Neural crest cell (in vitro differentiated cells): ENCODE data around the gene CUBN. TPM values are rescaled to one million over a fixed set of nuclear protein-coding genes. Genes with fewer than 3 reads are reported as not detected.

Experiments
- DNase-seq: peaks from one replicate; pipeline ENCODE4 v3.0.0; 2021; ENCODE audit warnings: low read depth, mixed read lengths, low spot score
- H3K27ac Mint-ChIP-seq: one replicate; pipeline ENCODE4 v1.8.0; 2021; ENCODE audit warnings: mild to moderate bottlenecking, mixed read lengths; ENCODE audit not compliant: unreplicated experiment
- H3K27me3 Mint-ChIP-seq: 2 replicates; pipeline ENCODE4 v1.8.0; 2021; ENCODE audit warnings: low read depth, mild to moderate bottlenecking, mixed read lengths
- H3K36me3 Mint-ChIP-seq: 2 replicates; pipeline ENCODE4 v1.8.0; 2021; ENCODE audit warnings: low read depth, mild to moderate bottlenecking, mixed read lengths
- H3K4me1 Mint-ChIP-seq: 2 replicates; pipeline ENCODE4 v1.8.0; 2021; ENCODE audit warnings: mixed read lengths
- H3K4me3 Mint-ChIP-seq: one replicate; pipeline ENCODE4 v1.8.0; 2021; ENCODE audit warnings: mild to moderate bottlenecking, mixed read lengths
- H3K9me3 Mint-ChIP-seq: 2 replicates; pipeline ENCODE4 v1.8.0; 2021; ENCODE audit warnings: mixed read lengths
- total RNA-seq: library from RNA; stranded (reverse); gene quantifications from 2 replicates; pipeline ENCODE4 v1.2.1, GENCODE V29; 2021
- TF ChIP-seq, protein P1 (sequence below): fragments of 200-600 bp; sonication (generic); conservative IDR thresholded peaks from 2 replicates; pipeline ENCODE4 v1.5.0; 2021; ENCODE audit warnings: antibody characterized with exemption, mild to moderate bottlenecking

Gene CUBN
- total RNA-seq, 1 donor from 2014 or later = 2.2 TPM

DNA sequence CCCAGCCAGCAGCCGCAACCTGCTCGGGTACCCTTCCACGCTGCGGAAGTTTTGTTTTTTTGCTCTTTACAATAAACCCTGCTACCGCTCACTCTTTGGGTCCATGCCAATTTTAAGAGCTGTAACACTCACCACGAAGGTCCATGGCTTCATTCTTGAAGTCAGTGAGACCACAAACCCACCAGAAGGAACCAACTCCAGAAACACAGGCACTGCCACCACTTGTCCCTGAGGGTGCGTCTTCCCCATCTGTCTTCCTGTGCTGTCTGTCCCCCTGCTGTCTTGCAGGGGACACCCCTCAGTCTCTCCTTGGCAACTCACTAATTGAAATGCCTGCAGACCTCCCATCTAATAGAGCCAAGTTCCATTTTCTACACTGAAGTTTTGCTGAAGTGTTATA is 263.8 kb downstream of the CUBN start:
- no peaks in the 10 kb centered on the region for H3K36me3 Mint-ChIP-seq
- H3K27ac Mint-ChIP-seq = no peak overlapping the region
- no peak overlapping the region for H3K4me3 Mint-ChIP-seq
- TF ChIP-seq, protein P1, sequence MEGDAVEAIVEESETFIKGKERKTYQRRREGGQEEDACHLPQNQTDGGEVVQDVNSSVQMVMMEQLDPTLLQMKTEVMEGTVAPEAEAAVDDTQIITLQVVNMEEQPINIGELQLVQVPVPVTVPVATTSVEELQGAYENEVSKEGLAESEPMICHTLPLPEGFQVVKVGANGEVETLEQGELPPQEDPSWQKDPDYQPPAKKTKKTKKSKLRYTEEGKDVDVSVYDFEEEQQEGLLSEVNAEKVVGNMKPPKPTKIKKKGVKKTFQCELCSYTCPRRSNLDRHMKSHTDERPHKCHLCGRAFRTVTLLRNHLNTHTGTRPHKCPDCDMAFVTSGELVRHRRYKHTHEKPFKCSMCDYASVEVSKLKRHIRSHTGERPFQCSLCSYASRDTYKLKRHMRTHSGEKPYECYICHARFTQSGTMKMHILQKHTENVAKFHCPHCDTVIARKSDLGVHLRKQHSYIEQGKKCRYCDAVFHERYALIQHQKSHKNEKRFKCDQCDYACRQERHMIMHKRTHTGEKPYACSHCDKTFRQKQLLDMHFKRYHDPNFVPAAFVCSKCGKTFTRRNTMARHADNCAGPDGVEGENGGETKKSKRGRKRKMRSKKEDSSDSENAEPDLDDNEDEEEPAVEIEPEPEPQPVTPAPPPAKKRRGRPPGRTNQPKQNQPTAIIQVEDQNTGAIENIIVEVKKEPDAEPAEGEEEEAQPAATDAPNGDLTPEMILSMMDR = no peak
- peaks cover 27% of the 10 kb centered on the region for H3K4me1 Mint-ChIP-seq
- H3K9me3 Mint-ChIP-seq = no peaks in the 10 kb centered on the region
- H3K27me3 Mint-ChIP-seq = no peaks in the 10 kb centered on the region
- DNase-seq = no peak

DNA sequence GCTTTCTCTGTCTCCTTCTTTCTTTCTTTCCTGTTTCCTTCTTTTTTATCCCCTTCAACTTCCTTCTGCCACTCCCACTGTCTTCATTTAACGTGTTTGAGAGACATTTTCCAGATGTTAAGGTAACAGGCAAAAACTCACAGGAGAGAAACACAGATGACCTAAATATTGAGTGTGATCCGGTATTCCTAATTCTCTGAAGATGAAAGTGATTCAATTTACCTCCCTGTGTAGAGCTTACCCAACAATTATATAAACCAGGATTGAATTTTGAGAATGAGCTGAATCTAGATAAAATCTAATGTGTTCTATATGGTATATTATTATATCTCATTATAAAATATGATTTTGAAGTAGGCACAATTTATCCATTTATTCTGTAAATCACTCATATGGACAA is 265.8 kb downstream of the CUBN start:
- Mint-ChIP-seq H3K36me3 (no peaks in the 10 kb centered on the region), H3K9me3 (no peaks in the 10 kb centered on the region), H3K27ac (no peak overlapping the region), H3K4me1 (peaks cover 23% of the 10 kb centered on the region), H3K4me3 (no peak overlapping the region), H3K27me3 (no peaks in the 10 kb centered on the region)
- DNase-seq = no peak
- TF ChIP-seq, protein P1 = no peak

DNA sequence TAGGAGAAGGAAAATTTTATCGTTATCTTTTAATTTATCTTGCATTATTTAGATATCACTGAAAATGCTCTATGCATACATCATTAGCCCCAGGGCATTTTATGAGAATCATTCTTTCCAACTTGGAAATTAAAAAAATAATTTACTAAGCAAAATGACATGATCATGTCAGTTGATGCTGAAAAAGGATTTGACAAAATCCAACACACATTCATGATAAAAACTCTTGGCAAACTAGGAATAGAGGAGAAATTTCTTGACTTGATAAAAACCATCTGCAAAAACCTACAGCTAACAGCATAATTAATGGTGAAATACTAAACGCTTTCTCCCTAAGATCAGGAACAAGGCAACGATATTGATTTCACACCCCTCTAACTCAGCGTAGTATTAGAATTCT is 272.2 kb downstream of the CUBN start:
- Mint-ChIP-seq H3K27me3 (no peaks in the 10 kb centered on the region), H3K4me1 (peaks cover 24% of the 10 kb centered on the region), H3K9me3 (no peaks in the 10 kb centered on the region), H3K27ac (no peak overlapping the region), H3K4me3 (no peak overlapping the region), H3K36me3 (no peaks in the 10 kb centered on the region)
- no peak for DNase-seq
- TF ChIP-seq, protein P1 = no peak

DNA sequence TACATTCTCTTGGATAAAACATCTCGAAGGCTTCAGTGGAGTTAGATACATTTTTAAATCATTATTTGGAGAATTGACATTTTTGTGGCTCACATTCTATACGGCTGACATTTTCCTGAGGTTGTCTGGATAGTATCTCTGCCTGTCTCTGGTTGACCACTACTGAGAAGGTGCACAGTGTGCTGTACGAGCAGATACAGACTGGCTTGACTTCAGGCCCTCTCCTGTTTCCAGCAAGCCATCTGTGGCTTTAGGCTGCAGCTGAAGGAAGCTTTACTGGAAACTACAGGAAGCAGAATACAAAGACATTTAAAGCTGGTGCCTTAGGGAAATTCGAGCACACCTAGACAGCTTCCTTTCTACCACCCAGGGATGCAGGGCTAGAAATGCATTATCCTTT is 273.0 kb downstream of the CUBN start:
- no peak overlapping the region for H3K4me3 Mint-ChIP-seq
- no peaks in the 10 kb centered on the region for H3K9me3 Mint-ChIP-seq
- H3K27ac Mint-ChIP-seq = no peak overlapping the region
- H3K36me3 Mint-ChIP-seq = no peaks in the 10 kb centered on the region
- no peaks in the 10 kb centered on the region for H3K27me3 Mint-ChIP-seq
- no peak for DNase-seq
- TF ChIP-seq, protein P1 = no peak
- H3K4me1 Mint-ChIP-seq = peaks cover 24% of the 10 kb centered on the region

DNA sequence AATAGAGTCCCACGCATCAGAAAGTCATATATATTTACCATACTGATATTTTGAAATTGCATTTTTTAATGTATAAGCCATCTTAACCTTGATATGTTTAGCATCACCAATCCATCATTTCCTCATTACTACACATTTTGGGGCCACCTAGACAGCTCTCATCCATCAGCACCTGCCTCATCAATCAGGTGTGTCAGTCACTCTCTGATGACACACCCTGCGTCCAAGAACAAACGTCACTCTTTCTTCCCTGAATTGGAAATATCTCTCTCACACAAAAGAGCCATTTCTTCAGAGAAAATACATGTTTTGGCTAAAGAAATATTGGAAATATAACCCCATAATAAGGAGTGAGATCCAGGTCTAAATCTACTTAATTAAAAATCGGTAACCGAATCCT is 273.5 kb downstream of the CUBN start:
- H3K4me3 Mint-ChIP-seq = no peak overlapping the region

More for the DNA sequence above, 273.5 kb downstream of the CUBN start:
- TF ChIP-seq, protein P1 = no peak
- Mint-ChIP-seq H3K9me3 (no peaks in the 10 kb centered on the region), H3K36me3 (no peaks in the 10 kb centered on the region), H3K27me3 (no peaks in the 10 kb centered on the region), H3K27ac (peak overlapping the region; percentile 38), H3K4me1 (peaks cover 24% of the 10 kb centered on the region)
- no peak for DNase-seq
